Ishikawa (cell line): ENCODE results near the gene GRXCR1.

ENCODE experiments used
- CEBPB ChIP-seq: IDR thresholded peaks from 2 replicates; pipeline ENCODE4 v1.6.1; 2012
- CREB1 ChIP-seq: IDR thresholded peaks from 2 replicates; pipeline ENCODE4 v1.6.1; 2012; ENCODE audit warnings: low read depth
- EGR1 ChIP-seq: IDR thresholded peaks from 2 replicates; pipeline ENCODE4 v1.6.1; 2012
- EP300 ChIP-seq: IDR thresholded peaks from 2 replicates; pipeline ENCODE4 v1.6.1; 2012; ENCODE audit warnings: borderline replicate concordance
- FOXM1 ChIP-seq: IDR thresholded peaks from 2 replicates; pipeline ENCODE4 v1.6.1; 2012; ENCODE audit warnings: low read depth, borderline replicate concordance
- MAX ChIP-seq: IDR thresholded peaks from 2 replicates; pipeline ENCODE4 v1.6.1; 2012
- NFIC ChIP-seq: IDR thresholded peaks from 2 replicates; pipeline ENCODE4 v1.6.1; 2012
- RAD21 ChIP-seq: IDR thresholded peaks from 2 replicates; pipeline ENCODE4 v1.6.1; 2012; ENCODE audit warnings: low read depth
- REST ChIP-seq: IDR thresholded peaks from 2 replicates; pipeline ENCODE4 v1.6.1; 2012; ENCODE audit warnings: low read depth, mild to moderate bottlenecking
- TAF1 ChIP-seq: IDR thresholded peaks from 2 replicates; pipeline ENCODE4 v1.6.1; 2012; ENCODE audit warnings: low read depth, mild to moderate bottlenecking
- TCF12 ChIP-seq: IDR thresholded peaks from 2 replicates; pipeline ENCODE4 v1.6.1; 2012; ENCODE audit warnings: low read depth
- TEAD4 ChIP-seq: IDR thresholded peaks from 2 replicates; pipeline ENCODE4 v1.6.1; 2012
- USF1 ChIP-seq: IDR thresholded peaks from 2 replicates; pipeline ENCODE4 v1.6.1; 2012
- YY1 ChIP-seq: IDR thresholded peaks from 2 replicates; pipeline ENCODE4 v1.6.1; 2012; ENCODE audit warnings: low read depth
- ZBTB7A ChIP-seq: IDR thresholded peaks from 2 replicates; pipeline ENCODE4 v1.6.1; 2012; ENCODE audit warnings: low read depth

GRXCR1 gene

GRCh38 chr4:42892413-42892812 is at the start of gene GRXCR1:
Gene GRXCR1 (plus strand): TSS chr4:42892713. CDS start chr4:42893267, 554 bp downstream.
- no peak for TF ChIP-seq TAF1
- TF ChIP-seq FOXM1, result no peak
- no peak for TF ChIP-seq ZBTB7A
- TF ChIP-seq TEAD4, result no peak
- TF ChIP-seq EP300, result no peak
- no peak for TF ChIP-seq RAD21
- no peak for TF ChIP-seq REST
- no peak for TF ChIP-seq USF1
- no peak for TF ChIP-seq NFIC
- TF ChIP-seq CEBPB, result no peak

- TF ChIP-seq TCF12 (no peak), EP300 (no peak), FOXM1 (no peak), NFIC (no peak), TEAD4 (no peak), CEBPB (no peak), USF1 (no peak), ZBTB7A (no peak), YY1 (no peak), EGR1 (no peak), RAD21 (no peak), REST (no peak), TAF1 (no peak), CREB1 (no peak)
Measured at GRCh38 chr4:42843694-42844093, 48.8 kb upstream of the GRXCR1 start.

GRCh38 chr4:42844422-42845070 is 48.0 kb upstream of the GRXCR1 start:
- TF ChIP-seq FOXM1 (no peak), EGR1 (no peak), NFIC (no peak), REST (no peak), ZBTB7A (no peak), CREB1 (no peak), YY1 (no peak), CEBPB (no peak), USF1 (no peak), TCF12 (no peak), MAX (no peak), TEAD4 (no peak), RAD21 (no peak), TAF1 (no peak), EP300 (no peak)

- TF ChIP-seq REST, result no peak
- no peak for TF ChIP-seq EGR1
- TF ChIP-seq USF1, result no peak
- TF ChIP-seq TCF12, result no peak
- TF ChIP-seq TAF1, result no peak
- no peak for TF ChIP-seq CREB1
- no peak for TF ChIP-seq EP300
- no peak for TF ChIP-seq TEAD4
- TF ChIP-seq MAX, result no peak
- no peak for TF ChIP-seq NFIC
- TF ChIP-seq RAD21, result no peak
- TF ChIP-seq CEBPB, result no peak
- no peak for TF ChIP-seq YY1
- TF ChIP-seq FOXM1, result no peak
- TF ChIP-seq ZBTB7A, result no peak
Measured at GRCh38 chr4:42845586-42845985, 46.9 kb upstream of the GRXCR1 start.
